Keratinocyte (primary cell): ENCODE data around the gene FAM78B. TPM values are rescaled to one million over a fixed set of nuclear protein-coding genes. Genes with fewer than 3 reads are reported as not detected.

ENCODE experiments used
- DNase-seq: peaks from one replicate; pipeline ENCODE4 v3.0.0-alpha.2; 2011; ENCODE audit warnings: low read depth, missing footprints, low spot score
- FAIRE-seq: peaks from 2 replicates; lab custom pipeline; 2011; peaks lifted over from hg19 to GRCh38; lab: Jason Lieb, UNC
- H2AFZ ChIP-seq: 2 replicates; pipeline ENCODE4 v1.6.0; 2012; ENCODE audit warnings: low read length, control low read depth, inconsistent platforms; ENCODE audit not compliant: control insufficient read depth
- H3K27ac ChIP-seq: 2 replicates; pipeline ENCODE4 v1.5.1; 2011; ENCODE audit warnings: low read length; ENCODE audit not compliant: control insufficient read depth, insufficient read depth
- H3K27me3 ChIP-seq: 3 replicates; pipeline ENCODE4 v1.6.0; 2011; ENCODE audit warnings: low read length; ENCODE audit not compliant: control insufficient read depth, insufficient read depth; ENCODE audit errors: extremely low read depth
- H3K36me3 ChIP-seq, 2 experiments: 2 replicates in 1 of 2; 3 replicates in 1 of 2; pipeline ENCODE4 v1.5.1; 2011; ENCODE audit warnings: low read length in 2 of 2, mild to moderate bottlenecking in 1 of 2; ENCODE audit not compliant: control insufficient read depth in 2 of 2, insufficient read depth in 2 of 2; ENCODE audit errors: extremely low read depth in 1 of 2
- H3K4me1 ChIP-seq: 3 replicates; pipeline ENCODE4 v1.5.1; 2011; ENCODE audit warnings: low read length; ENCODE audit not compliant: control insufficient read depth, insufficient read depth; ENCODE audit errors: extremely low read depth
- H3K4me2 ChIP-seq: 3 replicates; pipeline ENCODE4 v1.6.0; 2011; ENCODE audit warnings: low read depth, low read length; ENCODE audit not compliant: control insufficient read depth, insufficient read depth; ENCODE audit errors: extremely low read depth
- H3K4me3 ChIP-seq, 3 experiments: fragments of 200-600 bp in 1 of 3; sonication (generic) in 1 of 3; 2 replicates in 2 of 3; 3 replicates in 1 of 3; pipeline ENCODE4 v1.5.1; 2011 to 2016; ENCODE audit warnings: low read length in 3 of 3, mild to moderate bottlenecking in 3 of 3, control low read depth in 2 of 3, inconsistent platforms in 1 of 3, low read depth in 1 of 3, mixed read lengths in 1 of 3, mixed run types in 1 of 3, moderate library complexity in 1 of 3; ENCODE audit not compliant: control insufficient read depth in 2 of 3, insufficient read depth in 2 of 3; ENCODE audit errors: extremely low read depth in 1 of 3
- H3K79me2 ChIP-seq: 2 replicates; pipeline ENCODE4 v1.6.0; 2012; ENCODE audit warnings: low read length; ENCODE audit not compliant: control insufficient read depth, insufficient read depth
- H3K9ac ChIP-seq: 3 replicates; pipeline ENCODE4 v1.6.0; 2011; ENCODE audit warnings: low read length; ENCODE audit not compliant: control insufficient read depth, insufficient read depth; ENCODE audit errors: extremely low read depth
- H3K9me1 ChIP-seq: 3 replicates; pipeline ENCODE4 v1.6.0; 2011; ENCODE audit warnings: low read length; ENCODE audit not compliant: control insufficient read depth, insufficient read depth; ENCODE audit errors: extremely low read depth
- H3K9me3 ChIP-seq: 2 replicates; pipeline ENCODE4 v1.5.1; 2012; ENCODE audit warnings: low read depth, low read length; ENCODE audit not compliant: control insufficient read depth
- H4K20me1 ChIP-seq: 3 replicates; pipeline ENCODE4 v1.6.0; 2011; ENCODE audit warnings: low read length; ENCODE audit not compliant: control insufficient read depth, insufficient read depth; ENCODE audit errors: extremely low read depth
- CTCF ChIP-seq, 3 experiments: IDR thresholded peaks in 1 of 3; conservative IDR thresholded peaks in 1 of 3; optimal IDR thresholded peaks in 1 of 3; 2 replicates in 2 of 3; 3 replicates in 1 of 3; pipeline versions ENCODE3 to v1.5.1; 2011; ENCODE audit warnings: low read length in 3 of 3, mild to moderate bottlenecking in 3 of 3, moderate library complexity in 2 of 3, control low read depth in 1 of 3, inconsistent platforms in 1 of 3; ENCODE audit not compliant: insufficient read depth in 2 of 3; ENCODE audit errors: extremely low read depth in 1 of 3
- EZH2 ChIP-seq: IDR thresholded peaks from one replicate; pipeline ENCODE4 v1.6.1; 2012; ENCODE audit warnings: inconsistent platforms, mild to moderate bottlenecking, low read length, moderate library complexity
- dilution Hi-C: fragments of 300-500 bp; cut with MboI; formaldehyde crosslinking; loops from one replicate; pipeline ENCODE4 v1.7.0; 2020; ENCODE audit warnings: low sequenced_read_pairs; ENCODE audit not compliant: extremely low pct_ligation_motif_present
- polyA plus RNA-seq, 5 experiments: library from polyadenylated mRNA; depleted of rRNA in 3 of 5; stranded (reverse) in 3 of 5; stranded (forward) in 1 of 5; unstranded in 1 of 5; fragments of >200 nt; gene quantifications; 1 replicate in 1 of 5; 2 replicates in 3 of 5; 3 replicates in 1 of 5; pipeline versions ENCODE4 v1.2.1 to v1.2.3, GENCODE V29; 2011 to 2012; ENCODE audit warnings: missing spikeins in 2 of 5, low read depth in 1 of 5, low replicate concordance in 1 of 5

Gene FAM78B
- polyA plus RNA-seq, 1 donor (not counting 4 experiments of a cell fraction or from before 2014, with no cell fraction given), result 0.07 TPM

GRCh38 chr1:166159656-166160055 is 7.1 kb downstream of the FAM78B start:
- FAIRE-seq (no peak), DNase-seq (no peak)
- H3K27me3 ChIP-seq, result peaks cover 11% of the 10 kb centered on the region
- no peak overlapping the region for H3K4me2 ChIP-seq
- H3K4me1 ChIP-seq, result no peaks in the 10 kb centered on the region
- no peaks in the 10 kb centered on the region for H3K9me1 ChIP-seq
- no peaks in the 10 kb centered on the region for H3K9me3 ChIP-seq
- no peak overlapping the region for H3K9ac ChIP-seq
- no peak for TF ChIP-seq CTCF (optimal IDR thresholded peaks at IDR 0.05 in 1 of 3, IDR thresholded peaks at IDR 0.05 in 1 of 3, conservative IDR thresholded peaks at IDR 0.05 in 1 of 3; ENCODE audit: extremely low read depth in 1 of 3, insufficient read depth in 2 of 3, low read length in 3 of 3)
- no peak overlapping the region for H2AFZ ChIP-seq
- H3K4me3 ChIP-seq, result no peak overlapping the region
- H3K79me2 ChIP-seq, result no peaks in the 10 kb centered on the region
- no peak overlapping the region for H3K27ac ChIP-seq
- dilution Hi-C loops, result no loop called here
- no peaks in the 10 kb centered on the region for H4K20me1 ChIP-seq
- no peaks in the 10 kb centered on the region for H3K36me3 ChIP-seq

- Histone ChIP-seq H3K4me1 (no peaks in the 10 kb centered on the region), H3K9ac (no peak overlapping the region), H3K27me3 (no peaks in the 10 kb centered on the region), H3K36me3 (no peaks in the 10 kb centered on the region), H3K9me3 (no peaks in the 10 kb centered on the region), H3K4me3 (no peak overlapping the region), H4K20me1 (no peaks in the 10 kb centered on the region), H3K27ac (no peak overlapping the region), H3K9me1 (no peaks in the 10 kb centered on the region), H2AFZ (no peak overlapping the region), H3K79me2 (no peaks in the 10 kb centered on the region), H3K4me2 (no peak overlapping the region)
- TF ChIP-seq EZH2 (no peak), CTCF (optimal IDR thresholded peaks at IDR 0.05 in 1 of 3, IDR thresholded peaks at IDR 0.05 in 1 of 3, conservative IDR thresholded peaks at IDR 0.05 in 1 of 3; ENCODE audit: extremely low read depth in 1 of 3, insufficient read depth in 2 of 3, low read length in 3 of 3) (no peak)
- FAIRE-seq, result no peak
- DNase-seq, result no peak
- dilution Hi-C loops, result no loop called here
Measured at GRCh38 chr1:166156674-166157073, 10.1 kb downstream of the FAM78B start.
